GM19397 (cell line): Measurements from ENCODE around the gene CHRNA4.
"Not testable (repeated sequence)": the region's sequence is repeated elsewhere in the genome, so short reads cannot be mapped to it uniquely, and the experiment has no call there.

Source experiments
- ATAC-seq: cut with Tn5 transposase; IDR thresholded peaks from one replicate; pipeline ENCODE4 v1.9.1; 2021; ENCODE audit warnings: mild to moderate bottlenecking, moderate library complexity; ENCODE audit not compliant: unreplicated experiment

The CHRNA4 gene

GRCh38 chr20:63311833-63312243, 49.3 kb downstream of the CHRNA4 start:
- no peak for ATAC-seq

DNA sequence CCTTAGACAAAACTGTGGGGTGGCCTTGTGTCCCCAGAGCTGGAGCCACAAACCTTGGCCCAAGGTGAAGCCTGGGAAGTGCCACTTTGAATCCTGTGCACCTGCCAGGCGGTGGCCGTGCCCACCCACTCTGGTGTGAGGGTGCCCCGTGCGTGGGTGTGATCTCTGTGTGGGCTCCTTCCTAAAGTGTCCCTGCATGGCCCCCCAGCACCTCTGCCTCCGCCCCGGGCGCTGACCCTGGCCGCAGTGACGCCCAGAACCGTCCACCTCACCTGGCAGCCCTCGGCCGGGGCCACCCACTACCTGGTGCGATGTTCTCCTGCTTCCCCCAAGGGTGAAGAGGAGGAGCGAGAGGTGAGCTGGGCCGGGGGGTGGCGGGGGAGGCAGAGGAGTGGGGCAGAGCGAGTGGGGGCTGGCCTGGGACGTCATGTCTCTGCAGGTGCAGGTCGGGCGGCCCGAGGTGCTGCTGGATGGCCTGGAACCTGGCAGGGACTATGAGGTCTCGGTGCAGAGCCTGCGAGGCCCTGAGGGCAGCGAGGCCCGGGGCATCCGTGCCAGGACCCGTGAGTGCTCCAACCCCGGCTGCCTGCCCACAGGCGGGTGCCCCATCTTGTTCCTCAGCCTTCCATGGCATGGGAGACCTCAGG, 49.8 kb downstream of the CHRNA4 start:
- no peak for ATAC-seq

GRCh38 chr20:63310265-63310991, 50.7 kb downstream of the CHRNA4 start:
- ATAC-seq: no peak

- no peak for ATAC-seq
These were observed 51.7 kb downstream of the CHRNA4 start for GRCh38 chr20:63309261-63310071.

DNA sequence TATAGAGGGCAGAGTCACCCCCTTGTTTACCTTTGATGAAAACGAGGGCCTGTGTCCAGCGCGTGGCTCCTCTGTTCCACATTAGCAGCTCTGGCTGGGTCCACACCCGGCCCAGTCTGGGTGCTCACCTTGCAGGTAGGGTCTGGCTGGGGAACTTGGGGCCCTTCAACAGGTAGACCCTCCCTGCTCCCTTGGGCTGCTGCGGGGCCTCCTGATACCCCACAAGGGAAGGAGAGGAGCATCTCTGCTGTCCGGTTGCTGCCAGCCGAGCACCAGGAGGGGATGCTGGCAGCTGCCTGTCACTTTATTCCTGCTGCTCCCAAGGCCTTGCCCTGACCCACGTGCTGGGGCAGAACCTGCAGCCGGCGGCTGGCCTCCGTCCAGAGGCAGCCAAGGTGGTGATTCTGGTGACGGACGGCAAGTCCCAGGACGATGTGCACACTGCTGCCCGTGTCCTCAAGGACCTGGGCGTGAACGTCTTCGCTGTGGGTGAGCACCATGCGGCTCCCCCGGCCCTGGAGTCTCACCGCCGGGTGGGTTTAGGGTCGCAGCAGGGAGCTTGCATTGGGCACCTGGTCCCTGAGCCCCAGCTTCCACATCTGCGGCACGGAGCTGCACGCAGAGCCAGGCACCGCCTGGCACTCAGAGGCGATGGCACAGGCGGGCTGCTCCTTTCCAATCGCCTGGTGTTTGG, 52.8 kb downstream of the CHRNA4 start:
- no peak for ATAC-seq

DNA sequence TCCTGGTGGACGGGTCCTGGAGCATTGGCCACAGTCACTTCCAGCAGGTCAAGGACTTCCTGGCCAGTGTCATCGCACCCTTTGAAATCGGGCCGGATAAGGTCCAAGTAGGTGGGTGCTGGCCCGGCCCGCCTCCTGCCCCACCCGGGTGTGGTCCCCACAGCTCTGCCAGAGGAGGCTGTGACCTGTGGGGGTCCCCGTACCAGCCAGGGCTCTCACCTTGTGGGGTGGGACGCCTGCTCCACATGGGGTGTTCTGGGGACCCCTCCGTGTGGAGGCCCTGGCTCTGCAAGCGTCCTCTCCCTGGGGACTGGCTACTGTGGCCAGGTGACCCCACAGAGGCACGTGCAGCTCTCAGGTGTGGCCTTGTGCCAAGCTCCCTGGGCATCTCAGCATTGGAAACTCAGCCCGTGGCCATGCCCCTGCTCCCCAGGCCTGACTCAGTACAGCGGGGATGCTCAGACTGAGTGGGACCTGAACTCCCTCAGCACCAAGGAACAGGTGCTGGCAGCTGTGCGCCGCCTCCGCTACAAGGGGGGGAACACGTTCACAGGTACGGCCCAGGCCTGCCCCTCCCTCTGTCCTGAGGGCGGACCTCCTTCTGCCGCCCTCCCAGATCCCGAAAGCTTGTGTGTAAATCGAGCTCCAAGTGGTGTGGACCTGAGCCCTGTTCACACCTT, 53.5 kb downstream of the CHRNA4 start:
- no peak for ATAC-seq

DNA sequence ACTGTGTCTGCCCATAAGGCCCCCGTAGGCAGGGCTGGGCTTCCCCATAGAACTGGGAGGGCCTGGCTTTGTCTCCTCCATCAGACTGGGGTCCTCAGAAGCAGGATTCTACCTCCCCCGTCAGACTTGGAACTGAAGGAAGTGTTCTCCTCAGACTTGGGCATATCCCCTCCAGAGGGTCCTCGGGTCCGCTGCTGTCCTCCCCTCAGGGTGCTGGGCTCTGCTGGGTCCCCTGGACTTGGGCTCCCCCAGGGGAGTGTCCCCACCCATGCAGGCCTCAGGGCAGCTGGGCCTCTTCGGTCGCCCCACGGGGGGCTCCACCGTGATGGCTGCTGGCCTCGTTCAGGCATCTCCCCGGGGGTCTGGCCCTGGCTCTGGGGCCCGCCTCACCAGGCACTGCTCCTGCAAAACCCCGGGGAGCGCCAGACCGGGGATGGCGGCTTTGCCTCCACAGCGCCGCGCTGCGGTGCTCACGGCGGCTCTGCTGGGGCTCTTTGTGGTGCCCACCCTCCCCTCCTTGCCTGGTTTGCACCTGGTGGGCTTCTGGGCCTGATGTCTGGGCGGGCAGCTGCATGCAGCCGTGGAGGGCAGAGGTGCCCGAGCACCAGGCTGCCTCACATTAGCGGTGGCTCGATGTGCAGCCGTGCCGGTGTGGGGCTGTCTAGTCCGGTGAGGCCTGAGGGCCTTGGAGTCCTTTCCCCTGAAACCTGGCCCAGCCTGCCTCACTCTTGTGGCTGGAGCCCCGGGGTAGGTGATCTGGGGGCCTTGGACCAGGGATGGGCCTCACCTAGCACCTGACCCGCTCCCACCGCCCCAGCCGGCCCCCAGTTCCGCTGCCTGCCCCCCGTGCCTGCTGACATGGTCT, 54.2 kb downstream of the CHRNA4 start:
- no peak for ATAC-seq

DNA sequence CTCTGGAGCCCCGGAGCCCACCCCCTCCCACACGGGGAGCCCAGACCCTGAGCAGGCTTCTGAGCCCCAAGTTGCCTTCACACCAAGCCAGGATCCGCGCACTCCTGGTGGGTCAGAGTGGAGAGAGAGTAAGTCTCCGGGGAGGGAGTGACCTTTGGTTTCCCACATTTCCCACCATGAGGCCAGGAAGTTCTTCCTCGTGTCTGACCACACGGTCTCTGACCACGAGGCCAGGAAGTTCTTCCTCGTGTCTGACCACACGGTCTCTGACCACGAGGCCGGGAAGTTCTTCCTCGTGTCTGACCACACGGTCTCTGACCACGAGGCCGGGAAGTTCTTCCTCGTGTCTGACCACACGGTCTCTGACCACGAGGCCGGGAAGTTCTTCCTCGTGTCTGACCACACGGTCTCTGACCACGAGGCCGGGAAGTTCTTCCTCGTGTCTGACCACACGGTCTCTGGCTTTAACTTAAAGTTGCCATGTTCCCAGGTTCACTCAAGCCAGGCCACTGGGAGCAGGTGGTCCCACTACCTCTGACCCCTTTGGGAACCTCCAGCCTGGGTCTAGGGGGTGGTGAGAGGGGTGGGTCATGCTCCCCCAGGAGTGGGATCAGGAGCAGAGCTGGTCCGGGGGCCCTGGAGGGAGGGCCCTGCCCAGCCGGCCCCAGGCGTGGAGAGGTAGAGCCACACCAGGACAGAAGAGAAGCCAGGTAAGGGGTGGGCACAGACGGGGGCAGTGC, 55.0 kb downstream of the CHRNA4 start:
- not testable (repeated sequence) for ATAC-seq

GRCh38 chr20:63305393-63305792, 55.8 kb downstream of the CHRNA4 start:
- no peak for ATAC-seq

DNA sequence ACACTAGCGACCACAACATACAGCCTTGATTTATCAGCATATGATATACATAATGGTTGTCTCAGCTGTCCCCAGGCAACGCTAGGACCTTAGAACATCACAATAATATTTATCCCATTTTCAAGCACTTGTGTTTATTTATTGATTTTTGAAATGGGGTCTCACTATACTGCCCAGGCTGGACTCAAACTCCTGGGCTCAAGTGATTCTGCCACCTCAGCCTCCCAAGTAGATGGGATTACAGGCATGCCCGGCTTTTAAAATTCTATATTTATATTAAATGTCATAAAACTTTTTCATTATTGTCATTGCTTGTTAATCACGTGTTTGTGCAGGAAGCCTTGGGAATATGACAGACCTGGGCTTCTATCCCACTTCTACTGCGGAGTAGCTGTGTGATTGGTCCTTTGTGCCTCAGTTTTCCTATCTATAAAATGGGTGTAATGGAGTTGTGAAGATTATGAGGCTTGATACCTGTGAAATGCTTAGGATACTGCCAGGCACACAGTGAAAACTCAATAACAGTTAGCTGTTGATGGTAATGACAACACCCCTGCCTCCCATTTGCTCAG, 58.0 kb downstream of the CHRNA4 start:
- ATAC-seq: no peak

- ATAC-seq: no peak
These were observed 59.5 kb downstream of the CHRNA4 start for GRCh38 chr20:63301671-63302070.

- no peak for ATAC-seq
These were observed 62.3 kb downstream of the CHRNA4 start for GRCh38 chr20:63298731-63299312.

DNA sequence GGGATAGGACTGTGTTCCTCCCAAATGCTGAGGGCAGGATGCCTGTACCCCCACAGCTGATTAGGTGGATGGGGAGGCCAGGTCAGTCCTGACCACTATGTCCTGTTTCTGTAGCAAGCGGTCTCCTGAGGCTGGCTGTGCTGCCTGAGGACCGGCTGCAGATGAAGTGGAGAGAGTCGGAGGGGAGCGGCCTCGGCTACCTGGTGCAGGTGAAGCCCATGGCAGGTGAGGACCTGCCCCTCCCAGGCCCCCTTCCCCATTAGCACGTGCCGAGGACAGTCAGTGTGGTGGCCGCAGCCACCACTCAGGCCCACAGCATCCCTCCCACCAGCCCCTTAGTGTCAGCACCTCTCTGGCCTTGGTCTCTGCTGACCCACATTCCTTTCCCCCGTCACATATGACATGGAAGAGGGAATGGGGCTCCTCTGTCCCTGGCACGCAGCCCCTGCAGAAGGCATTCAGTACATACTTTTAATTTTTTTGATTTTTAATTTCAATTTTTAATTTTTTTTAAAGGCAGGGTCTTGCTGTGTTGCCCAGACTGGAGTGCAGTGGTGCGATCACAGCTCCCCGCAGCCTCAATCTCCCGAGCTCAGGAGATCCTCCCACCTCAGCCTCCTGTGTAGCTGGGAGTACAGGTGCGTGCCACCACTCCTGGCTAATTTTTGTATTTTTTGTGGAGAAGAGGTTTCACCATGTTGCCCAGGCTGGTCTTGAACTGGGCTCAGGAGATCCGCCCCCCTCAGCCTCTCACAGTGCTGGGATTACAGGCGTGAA, 63.2 kb downstream of the CHRNA4 start:
- no peak for ATAC-seq

DNA sequence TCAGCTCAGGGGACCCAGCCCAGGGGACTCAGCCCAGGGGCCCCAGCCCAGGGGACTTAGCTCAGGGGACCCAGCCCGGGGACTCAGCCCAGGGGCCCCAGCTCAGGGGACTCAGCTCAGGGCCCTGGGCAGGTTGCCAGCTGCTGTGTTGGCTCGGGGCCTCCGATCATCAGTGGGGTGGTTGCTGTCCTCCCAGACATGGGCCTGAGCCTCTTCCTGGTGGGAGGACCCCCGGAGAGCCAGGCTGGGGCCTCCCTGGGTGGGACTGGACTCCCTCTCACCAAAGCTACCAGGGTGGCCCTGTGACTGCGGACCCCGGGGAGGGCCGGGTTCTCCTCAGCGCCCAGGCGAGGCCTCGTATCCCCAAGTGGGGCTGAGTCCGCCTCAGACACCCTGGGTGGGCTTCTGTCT, 63.8 kb downstream of the CHRNA4 start:
- no peak for ATAC-seq

DNA sequence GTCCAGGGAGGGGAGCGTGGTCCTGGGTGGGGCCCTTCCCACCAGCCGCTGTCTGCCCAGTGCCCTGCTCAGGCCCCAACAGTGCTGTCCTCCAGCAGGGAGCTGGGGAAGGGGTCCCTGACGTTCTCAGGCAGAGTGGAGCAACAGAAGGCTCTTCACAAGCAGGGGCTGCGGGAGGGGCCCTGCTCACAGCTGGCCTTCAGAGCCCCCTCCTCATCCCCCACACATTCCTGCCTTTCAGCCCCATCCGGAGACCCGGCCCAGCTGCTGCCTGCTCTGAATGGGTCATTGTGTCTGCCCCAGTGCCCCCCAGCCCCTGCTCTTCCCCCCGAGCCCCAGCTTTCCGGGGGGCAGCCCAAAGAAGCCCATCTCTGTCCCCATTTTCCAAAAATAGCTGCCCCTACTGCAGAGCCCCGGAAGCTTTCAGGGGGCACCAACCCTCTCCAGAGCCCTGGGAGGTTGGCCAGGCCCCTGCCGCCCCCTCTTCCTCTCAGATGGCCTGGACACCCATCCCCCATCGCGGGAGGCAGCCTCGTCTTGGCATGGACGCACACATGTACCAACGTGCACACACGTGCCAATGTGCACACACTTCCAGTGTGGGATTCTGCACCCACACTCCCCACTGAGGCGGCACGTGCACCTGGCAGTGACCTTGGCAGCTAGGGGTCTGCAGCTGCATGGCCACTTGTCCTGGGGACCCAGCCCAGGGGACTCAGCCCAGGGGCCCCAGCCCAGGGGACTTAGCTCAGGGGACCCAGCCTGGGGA, 64.4 kb downstream of the CHRNA4 start:
- ATAC-seq: no peak

DNA sequence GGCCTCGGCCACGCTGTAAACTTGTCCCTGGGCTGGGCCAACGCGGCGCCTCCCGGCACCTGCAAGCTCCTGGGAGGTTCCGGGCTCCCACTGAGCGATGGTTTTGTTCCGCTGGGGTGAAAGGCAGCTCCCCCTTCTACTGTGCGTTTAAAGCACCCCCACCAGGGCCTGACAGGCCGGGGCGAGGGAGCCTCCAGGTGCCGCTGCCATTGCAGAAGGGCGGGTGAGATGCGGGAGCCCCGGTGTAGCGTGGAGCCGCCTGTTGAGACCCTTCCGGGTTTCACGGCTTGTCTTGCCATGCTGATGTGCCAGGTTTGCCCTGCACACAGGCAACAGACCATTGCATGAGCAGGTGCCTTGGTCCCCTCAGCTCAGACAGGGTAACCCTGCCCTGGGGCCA, 65.3 kb downstream of the CHRNA4 start:
- ATAC-seq: no peak

GRCh38 chr20:63295422-63295821, 65.7 kb downstream of the CHRNA4 start:
- no peak for ATAC-seq
